HG03060 (cell line): ENCODE measurements around the gene VWA3B.

Source experiments
- ATAC-seq: cut with Tn5 transposase; IDR thresholded peaks from one replicate; pipeline ENCODE4 v1.9.1; 2021; ENCODE audit warnings: low read depth, moderate number of reproducible peaks; ENCODE audit not compliant: unreplicated experiment

The VWA3B gene

GRCh38 chr2:98170076-98170475, 83.1 kb downstream of the VWA3B start:
- ATAC-seq = no peak

- ATAC-seq = no peak
These were observed 85.3 kb downstream of the VWA3B start for GRCh38 chr2:98172150-98172765.

- ATAC-seq = no peak
These were observed 86.0 kb downstream of the VWA3B start for GRCh38 chr2:98172951-98173350.

- ATAC-seq = no peak
These were observed 88.8 kb downstream of the VWA3B start for GRCh38 chr2:98175811-98176210.

GRCh38 chr2:98177286-98177685, 90.3 kb downstream of the VWA3B start:
- no peak for ATAC-seq

- ATAC-seq = no peak
These were observed 91.0 kb downstream of the VWA3B start for GRCh38 chr2:98177986-98178385.

- no peak for ATAC-seq
These were observed 93.5 kb downstream of the VWA3B start for GRCh38 chr2:98180456-98180855.

- ATAC-seq = no peak
These were observed 94.4 kb downstream of the VWA3B start for GRCh38 chr2:98181346-98181745.

- ATAC-seq = no peak
These were observed 98.8 kb downstream of the VWA3B start for GRCh38 chr2:98185801-98186200.

GRCh38 chr2:98187194-98187593, 100.2 kb downstream of the VWA3B start:
- no peak for ATAC-seq

- no peak for ATAC-seq
These were observed 101.5 kb downstream of the VWA3B start for GRCh38 chr2:98188351-98189046.

GRCh38 chr2:98191883-98192282, 104.9 kb downstream of the VWA3B start:
- ATAC-seq = no peak

GRCh38 chr2:98201576-98201975, 114.6 kb downstream of the VWA3B start:
- ATAC-seq = no peak

GRCh38 chr2:98205889-98206288, 118.9 kb downstream of the VWA3B start:
- ATAC-seq = no peak

- ATAC-seq = no peak
These were observed 125.4 kb downstream of the VWA3B start for GRCh38 chr2:98212092-98213000.

- no peak for ATAC-seq
These were observed 129.6 kb downstream of the VWA3B start for GRCh38 chr2:98216616-98217015.

GRCh38 chr2:98219152-98219551, 132.2 kb downstream of the VWA3B start:
- ATAC-seq = no peak

- ATAC-seq = no peak
These were observed 147.0 kb downstream of the VWA3B start for GRCh38 chr2:98233941-98234340.

- ATAC-seq = no peak
These were observed 147.8 kb downstream of the VWA3B start for GRCh38 chr2:98234776-98235175.

GRCh38 chr2:98236935-98237334, 150.0 kb downstream of the VWA3B start:
- ATAC-seq = no peak

GRCh38 chr2:98240786-98241398, 153.9 kb downstream of the VWA3B start:
- no peak for ATAC-seq
